Measurements from ENCODE around the gene SEC24A.
A peak's percentile ranks its signal among the peaks of the same experiment; 100 is the strongest.
"Not testable (repeated sequence)": the region's sequence is repeated elsewhere in the genome, so short reads cannot be mapped to it uniquely, and the experiment has no call there.

The SEC24A gene

GRCh38 chr5:134738133-134738962, 89.8 kb downstream of the SEC24A start, which contains the start of gene CAMLG:
CAMLG (plus strand) TSS chr5:134738548; CDS start chr5:134738621, 73 bp downstream.
- peak within 1 kb of the TSS; percentile 57 to 88 (median 84) for H3K4me3 ChIP-seq
- peak within 1 kb of the TSS; percentile 70 to 98 (median 91) for H3K27ac ChIP-seq

GRCh38 chr5:134738963-134739661, 90.5 kb downstream of the SEC24A start:
- Histone ChIP-seq H3K4me3 (peak overlapping the region; percentile 57 to 88 (median 84)), H3K27ac (peak overlapping the region; percentile 70 to 98 (median 91))

- H3K27ac ChIP-seq, result no peak overlapping the region
- H3K4me3 ChIP-seq, result no peak overlapping the region
These were observed 92.5 kb downstream of the SEC24A start for GRCh38 chr5:134741052-134741451.

GRCh38 chr5:134742134-134742533, 93.5 kb downstream of the SEC24A start:
- no peak overlapping the region for H3K27ac ChIP-seq
- no peak overlapping the region for H3K4me3 ChIP-seq

GRCh38 chr5:134749415-134749814, 100.8 kb downstream of the SEC24A start:
- Histone ChIP-seq H3K27ac (no peak overlapping the region), H3K4me3 (no peak overlapping the region)

- H3K27ac ChIP-seq, result peak overlapping the region in 14 of 21 experiments; percentile 66 to 91 (median 79)
These were observed 109.6 kb downstream of the SEC24A start for GRCh38 chr5:134758176-134758503.

GRCh38 chr5:134758504-134759341, 110.1 kb downstream of the SEC24A start, which contains the start of gene DDX46:
DDX46 (plus strand) TSS chr5:134758779; CDS start chr5:134758939, 160 bp downstream.
- H3K4me3 ChIP-seq, result peak within 1 kb of the TSS; percentile 88 to 99 (median 97)
- H3K27ac ChIP-seq, result peak within 1 kb of the TSS; percentile 46 to 92 (median 81)

More at GRCh38 chr5:134758176-134758503, 109.6 kb downstream of the SEC24A start:
- peak overlapping the region; percentile 88 to 99 (median 97) for H3K4me3 ChIP-seq

- not testable (repeated sequence) for H3K27ac ChIP-seq, H3K4me3 ChIP-seq
These were observed 119.1 kb downstream of the SEC24A start for GRCh38 chr5:134767528-134768291.

GRCh38 chr5:134769206-134769605, 120.6 kb downstream of the SEC24A start:
- Histone ChIP-seq H3K27ac (no peak overlapping the region), H3K4me3 (no peak overlapping the region)

GRCh38 chr5:134772461-134773125, 124.0 kb downstream of the SEC24A start:
- H3K27ac ChIP-seq, result no peak overlapping the region
- H3K4me3 ChIP-seq, result no peak overlapping the region

GRCh38 chr5:134777366-134777765, 128.8 kb downstream of the SEC24A start:
- Histone ChIP-seq H3K27ac (no peak overlapping the region), H3K4me3 (no peak overlapping the region)
